HFF-Myc (cell line): ENCODE measurements around the gene UVSSA.

Experiments
- DNase-seq: peaks from one replicate; pipeline ENCODE4 v3.0.0-alpha.2; 2011; ENCODE audit warnings: low read depth; ENCODE audit errors: extremely low read depth
- H3K4me3 ChIP-seq: replicated peaks from 2 replicates; pipeline ENCODE4 v1.5.1; 2011; ENCODE audit warnings: low read depth, mild to moderate bottlenecking, control low read depth, low read length
- CTCF ChIP-seq: IDR thresholded peaks from 2 replicates; pipeline ENCODE4 v1.5.1; 2012; ENCODE audit warnings: mild to moderate bottlenecking, low read depth, low read length, control low read depth; ENCODE audit errors: missing control alignments

The UVSSA gene

GRCh38 chr4:1376391-1376840 is 29.4 kb downstream of the UVSSA start:
- DNase-seq: no peak
- H3K4me3 ChIP-seq: no peak overlapping the region
- no peak for TF ChIP-seq CTCF

GRCh38 chr4:1376841-1377605 is 30.0 kb downstream of the UVSSA start:
- no peak for TF ChIP-seq CTCF
- DNase-seq: no peak
- no peak overlapping the region for H3K4me3 ChIP-seq

GRCh38 chr4:1377606-1378261 is 30.7 kb downstream of the UVSSA start:
- no peak for TF ChIP-seq CTCF
- DNase-seq: no peak
- no peak overlapping the region for H3K4me3 ChIP-seq

GRCh38 chr4:1378559-1379231 is 31.7 kb downstream of the UVSSA start:
- TF ChIP-seq CTCF: no peak
- no peak for DNase-seq
- H3K4me3 ChIP-seq: no peak overlapping the region

GRCh38 chr4:1379351-1379781 is 32.4 kb downstream of the UVSSA start:
- H3K4me3 ChIP-seq: no peak overlapping the region
- TF ChIP-seq CTCF: no peak
- DNase-seq: no peak

GRCh38 chr4:1379801-1380331 is 32.9 kb downstream of the UVSSA start:
- no peak for TF ChIP-seq CTCF
- no peak overlapping the region for H3K4me3 ChIP-seq
- no peak for DNase-seq
